ENCODE data around the gene BRD2. TPM values are rescaled to one million over a fixed set of nuclear protein-coding genes. Genes with fewer than 3 reads are reported as not detected.

Gene BRD2
- total and polyA plus RNA-seq, 9 of the 15 experiments (the other 6 are each of a cell fraction or from before 2014, with no cell fraction given): 19.0 to 252 (median 181) TPM

GRCh38 chr6:32979720-32980487, 11.5 kb downstream of the BRD2 start (continued):
- TF ChIP-seq, protein P1, sequence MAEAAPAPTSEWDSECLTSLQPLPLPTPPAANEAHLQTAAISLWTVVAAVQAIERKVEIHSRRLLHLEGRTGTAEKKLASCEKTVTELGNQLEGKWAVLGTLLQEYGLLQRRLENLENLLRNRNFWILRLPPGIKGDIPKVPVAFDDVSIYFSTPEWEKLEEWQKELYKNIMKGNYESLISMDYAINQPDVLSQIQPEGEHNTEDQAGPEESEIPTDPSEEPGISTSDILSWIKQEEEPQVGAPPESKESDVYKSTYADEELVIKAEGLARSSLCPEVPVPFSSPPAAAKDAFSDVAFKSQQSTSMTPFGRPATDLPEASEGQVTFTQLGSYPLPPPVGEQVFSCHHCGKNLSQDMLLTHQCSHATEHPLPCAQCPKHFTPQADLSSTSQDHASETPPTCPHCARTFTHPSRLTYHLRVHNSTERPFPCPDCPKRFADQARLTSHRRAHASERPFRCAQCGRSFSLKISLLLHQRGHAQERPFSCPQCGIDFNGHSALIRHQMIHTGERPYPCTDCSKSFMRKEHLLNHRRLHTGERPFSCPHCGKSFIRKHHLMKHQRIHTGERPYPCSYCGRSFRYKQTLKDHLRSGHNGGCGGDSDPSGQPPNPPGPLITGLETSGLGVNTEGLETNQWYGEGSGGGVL (CRISPR knock-in tag; IDR thresholded peaks at IDR 0.05): no peak
- TF ChIP-seq ZBED1 (IDR thresholded peaks at IDR 0.05) (peak; percentile 56; the same call in 1 of the 2 replicates), JUNB (CRISPR knock-in tag; conservative IDR thresholded peaks at IDR 0.05) (no peak), MGA (IDR thresholded peaks at IDR 0.05) (no peak), SUPT5H (IDR thresholded peaks at IDR 0.05) (peak; percentile 54; the same call in 1 of the 2 replicates), ETV5 (CRISPR knock-in tag; IDR thresholded peaks at IDR 0.05; ENCODE audit: low read depth) (no peak), MTA3 (IDR thresholded peaks at IDR 0.05; ENCODE audit: borderline replicate concordance) (no peak), CHD1 (IDR thresholded peaks at IDR 0.05; ENCODE audit: low read length) (no peak), SP1 (CRISPR knock-in tag; IDR thresholded peaks at IDR 0.05) (no peak), NR2F6 (CRISPR knock-in tag; IDR thresholded peaks at IDR 0.05) (no peak)
- TF ChIP-seq, protein P2, sequence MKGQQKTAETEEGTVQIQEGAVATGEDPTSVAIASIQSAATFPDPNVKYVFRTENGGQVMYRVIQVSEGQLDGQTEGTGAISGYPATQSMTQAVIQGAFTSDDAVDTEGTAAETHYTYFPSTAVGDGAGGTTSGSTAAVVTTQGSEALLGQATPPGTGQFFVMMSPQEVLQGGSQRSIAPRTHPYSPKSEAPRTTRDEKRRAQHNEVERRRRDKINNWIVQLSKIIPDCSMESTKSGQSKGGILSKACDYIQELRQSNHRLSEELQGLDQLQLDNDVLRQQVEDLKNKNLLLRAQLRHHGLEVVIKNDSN (CRISPR knock-in tag; IDR thresholded peaks at IDR 0.05): no peak

Data from K562 (cell line).